IPS-18a (cell line): ENCODE measurements around the gene MCF2L2.
A peak's percentile ranks its signal among the peaks of the same experiment; 100 is the strongest.
"Not testable (repeated sequence)": the region's sequence is repeated elsewhere in the genome, so short reads cannot be mapped to it uniquely, and the experiment has no call there.

ENCODE experiments used
- H3K27ac ChIP-seq: one replicate; pipeline ENCODE4 v1.5.1; 2013; ENCODE audit warnings: low read length
- H3K27me3 ChIP-seq: one replicate; pipeline ENCODE4 v1.6.1; 2013; ENCODE audit warnings: mild to moderate bottlenecking, low read length; ENCODE audit not compliant: control insufficient read depth, insufficient read depth
- H3K36me3 ChIP-seq: one replicate; pipeline ENCODE4 v1.6.1; 2013; ENCODE audit warnings: low read depth, low read length; ENCODE audit not compliant: control insufficient read depth
- H3K4me1 ChIP-seq: one replicate; pipeline ENCODE4 v1.6.1; 2013; ENCODE audit warnings: low read depth, low read length; ENCODE audit not compliant: control insufficient read depth
- H3K4me3 ChIP-seq: one replicate; pipeline ENCODE4 v1.5.1; 2013; ENCODE audit warnings: low read length
- H3K9ac ChIP-seq: one replicate; pipeline ENCODE4 v1.6.1; 2013; ENCODE audit warnings: mild to moderate bottlenecking, low read length, moderate library complexity
- H3K9me3 ChIP-seq: one replicate; pipeline ENCODE4 v1.6.1; 2013; ENCODE audit warnings: low read depth, low read length; ENCODE audit not compliant: control insufficient read depth

Gene MCF2L2

GRCh38 chr3:183427196-183427875 lies 1.1 kb downstream of the MCF2L2 start:
- no peaks in the 10 kb centered on the region for H3K9me3 ChIP-seq
- H3K4me1 ChIP-seq: peaks cover 10% of the 10 kb centered on the region
- H3K36me3 ChIP-seq: no peaks in the 10 kb centered on the region
- peak overlapping the region; percentile 82 for H3K4me3 ChIP-seq
- H3K27me3 ChIP-seq: peaks cover 24% of the 10 kb centered on the region
- H3K27ac ChIP-seq: no peak overlapping the region
- H3K9ac ChIP-seq: peak overlapping the region; percentile 38

- H3K36me3 ChIP-seq, H3K4me1 ChIP-seq, H3K4me3 ChIP-seq, H3K9ac ChIP-seq, H3K27ac ChIP-seq, H3K9me3 ChIP-seq, H3K27me3 ChIP-seq: not testable (repeated sequence)
Measured at GRCh38 chr3:183418807-183419206, 9.6 kb downstream of the MCF2L2 start.

DNA sequence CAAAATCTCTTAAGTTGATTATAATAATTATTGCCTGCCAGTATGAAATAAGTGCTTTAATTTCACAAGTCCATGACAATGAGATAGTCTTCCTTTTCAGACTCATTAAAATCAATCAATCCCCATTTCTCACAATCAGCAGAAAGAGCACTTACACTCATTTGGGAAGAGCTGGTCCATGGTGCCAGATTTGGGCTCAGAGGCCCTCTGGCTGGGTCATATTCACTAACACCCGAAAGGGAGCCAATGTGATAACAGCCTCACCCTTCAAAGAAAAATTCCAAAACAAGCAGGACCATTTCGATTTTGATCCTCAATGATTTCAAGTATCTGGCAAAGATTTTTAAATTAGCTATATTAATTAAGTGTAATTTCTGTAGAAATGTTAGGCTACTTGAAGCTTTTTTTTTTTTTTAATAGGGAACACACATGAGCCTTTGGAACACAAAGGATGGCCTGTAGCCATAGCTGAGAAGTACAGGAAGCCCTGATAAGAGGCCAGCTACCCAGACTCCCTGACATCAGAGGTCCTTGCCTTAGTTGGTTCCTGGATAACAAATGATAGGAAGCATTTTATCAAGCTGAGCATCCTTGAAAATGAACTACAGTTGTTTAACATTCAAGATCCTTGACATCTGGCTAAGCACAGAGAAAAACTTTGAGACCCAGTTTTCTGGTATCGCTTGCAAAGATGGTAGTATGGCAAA lies 17.1 kb downstream of the MCF2L2 start:
- H3K27ac ChIP-seq: no peak overlapping the region
- H3K4me1 ChIP-seq: no peaks in the 10 kb centered on the region
- no peak overlapping the region for H3K4me3 ChIP-seq
- H3K9me3 ChIP-seq: no peaks in the 10 kb centered on the region
- H3K9ac ChIP-seq: no peak overlapping the region
- H3K36me3 ChIP-seq: no peaks in the 10 kb centered on the region
- no peaks in the 10 kb centered on the region for H3K27me3 ChIP-seq

- Histone ChIP-seq H3K9me3 (no peaks in the 10 kb centered on the region), H3K4me1 (no peaks in the 10 kb centered on the region), H3K27ac (no peak overlapping the region), H3K36me3 (no peaks in the 10 kb centered on the region), H3K4me3 (no peak overlapping the region), H3K9ac (no peak overlapping the region), H3K27me3 (no peaks in the 10 kb centered on the region)
Measured at GRCh38 chr3:183410759-183411158, 17.7 kb downstream of the MCF2L2 start.

GRCh38 chr3:183410280-183410679 lies 18.1 kb downstream of the MCF2L2 start:
- no peaks in the 10 kb centered on the region for H3K4me1 ChIP-seq
- H3K9ac ChIP-seq: no peak overlapping the region
- no peaks in the 10 kb centered on the region for H3K27me3 ChIP-seq
- no peaks in the 10 kb centered on the region for H3K36me3 ChIP-seq
- H3K9me3 ChIP-seq: no peaks in the 10 kb centered on the region
- H3K27ac ChIP-seq: no peak overlapping the region
- no peak overlapping the region for H3K4me3 ChIP-seq

DNA sequence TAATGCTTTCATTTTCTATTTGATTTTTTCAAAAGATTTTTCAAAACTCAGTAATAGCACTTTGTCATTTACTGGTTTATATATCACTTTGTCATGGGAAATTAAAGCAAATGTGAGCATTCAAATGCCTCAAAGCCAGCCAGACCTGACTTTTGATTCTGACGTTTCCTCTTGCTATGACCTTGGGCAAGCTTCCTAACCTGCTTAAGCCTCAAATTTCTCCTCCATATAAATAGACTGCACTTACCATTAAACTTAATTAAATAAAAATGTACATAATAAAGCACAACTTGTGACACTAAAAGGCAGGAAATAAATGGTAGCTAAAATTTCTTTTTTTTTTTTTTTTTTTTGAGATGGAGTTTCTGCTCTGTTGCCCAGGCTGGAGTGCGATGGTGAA lies 19.2 kb downstream of the MCF2L2 start:
- no peaks in the 10 kb centered on the region for H3K4me1 ChIP-seq
- no peak overlapping the region for H3K9ac ChIP-seq
- no peak overlapping the region for H3K27ac ChIP-seq
- no peaks in the 10 kb centered on the region for H3K36me3 ChIP-seq
- no peak overlapping the region for H3K4me3 ChIP-seq
- H3K27me3 ChIP-seq: no peaks in the 10 kb centered on the region
- no peaks in the 10 kb centered on the region for H3K9me3 ChIP-seq

- Histone ChIP-seq H3K27me3 (no peaks in the 10 kb centered on the region), H3K9ac (no peak overlapping the region), H3K36me3 (no peaks in the 10 kb centered on the region), H3K9me3 (no peaks in the 10 kb centered on the region), H3K27ac (no peak overlapping the region), H3K4me1 (no peaks in the 10 kb centered on the region), H3K4me3 (no peak overlapping the region)
Measured at GRCh38 chr3:183401678-183402077, 26.7 kb downstream of the MCF2L2 start.

- H3K4me3 ChIP-seq: no peak overlapping the region
Measured at GRCh38 chr3:183400352-183400751, 28.1 kb downstream of the MCF2L2 start.

DNA sequence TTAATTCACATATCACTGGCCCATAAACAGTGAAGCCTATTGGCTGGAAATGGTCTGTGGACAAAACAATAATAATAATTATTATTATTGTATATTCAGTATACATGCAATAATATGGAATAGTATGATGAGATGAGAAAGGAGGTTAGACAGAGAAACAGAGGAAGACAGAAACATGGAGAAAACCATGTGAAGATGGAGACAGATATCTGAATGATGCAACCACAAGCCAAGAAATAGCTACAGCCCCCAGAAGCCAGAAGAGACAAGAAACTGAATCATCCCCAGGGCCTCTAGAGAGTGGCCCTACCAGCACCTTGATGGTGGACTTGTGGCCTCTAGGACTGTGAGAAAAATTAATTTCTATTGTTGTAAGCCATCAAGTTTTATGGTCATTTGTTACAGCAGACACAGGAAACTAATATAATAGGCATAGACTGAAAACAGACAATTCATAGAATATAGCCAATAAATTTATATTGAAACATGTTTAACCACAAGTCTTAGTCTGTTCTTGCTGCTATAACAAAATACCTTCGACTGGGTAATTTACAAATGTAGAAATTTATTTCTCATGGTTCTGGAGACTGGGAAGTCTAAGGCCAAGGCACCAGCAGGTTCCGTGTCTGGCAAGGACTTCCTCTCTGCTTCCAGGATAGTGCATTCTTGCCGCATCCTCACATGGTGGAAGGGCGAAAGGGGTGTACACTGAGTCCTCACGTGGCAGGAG lies 31.6 kb downstream of the MCF2L2 start:
- no peaks in the 10 kb centered on the region for H3K36me3 ChIP-seq
- H3K27me3 ChIP-seq: no peaks in the 10 kb centered on the region
- no peaks in the 10 kb centered on the region for H3K9me3 ChIP-seq
- no peak overlapping the region for H3K4me3 ChIP-seq
- peaks cover 3% of the 10 kb centered on the region for H3K4me1 ChIP-seq
- H3K9ac ChIP-seq: no peak overlapping the region
- no peak overlapping the region for H3K27ac ChIP-seq

More at GRCh38 chr3:183400352-183400751, 28.1 kb downstream of the MCF2L2 start:
- no peaks in the 10 kb centered on the region for H3K27me3 ChIP-seq
- H3K27ac ChIP-seq: no peak overlapping the region
- no peaks in the 10 kb centered on the region for H3K4me1 ChIP-seq
- H3K36me3 ChIP-seq: no peaks in the 10 kb centered on the region
- no peak overlapping the region for H3K9ac ChIP-seq
- H3K9me3 ChIP-seq: no peaks in the 10 kb centered on the region

DNA sequence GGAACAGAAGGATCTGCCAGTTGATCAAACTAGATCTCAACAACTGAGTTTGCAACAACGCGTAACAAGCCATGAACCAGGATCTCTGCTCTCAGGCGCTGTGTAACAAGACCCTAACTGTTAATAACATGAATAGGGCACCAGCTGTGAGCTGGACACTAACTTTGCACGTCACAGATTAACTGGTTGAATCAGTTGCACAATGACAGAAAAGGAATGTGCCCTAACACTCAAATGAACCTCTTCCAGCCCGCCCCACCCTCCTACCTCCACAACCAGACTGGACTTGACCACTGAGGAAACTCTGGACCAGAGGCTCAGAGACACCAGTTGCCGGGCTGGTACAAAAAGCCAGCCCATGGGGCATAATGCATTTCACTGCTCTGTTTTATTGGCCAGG lies 34.3 kb downstream of the MCF2L2 start:
- H3K4me3 ChIP-seq: no peak overlapping the region
- H3K9ac ChIP-seq: no peak overlapping the region
- peaks cover 3% of the 10 kb centered on the region for H3K4me1 ChIP-seq
- no peak overlapping the region for H3K27ac ChIP-seq
- no peaks in the 10 kb centered on the region for H3K36me3 ChIP-seq
- H3K9me3 ChIP-seq: no peaks in the 10 kb centered on the region
- H3K27me3 ChIP-seq: no peaks in the 10 kb centered on the region

DNA sequence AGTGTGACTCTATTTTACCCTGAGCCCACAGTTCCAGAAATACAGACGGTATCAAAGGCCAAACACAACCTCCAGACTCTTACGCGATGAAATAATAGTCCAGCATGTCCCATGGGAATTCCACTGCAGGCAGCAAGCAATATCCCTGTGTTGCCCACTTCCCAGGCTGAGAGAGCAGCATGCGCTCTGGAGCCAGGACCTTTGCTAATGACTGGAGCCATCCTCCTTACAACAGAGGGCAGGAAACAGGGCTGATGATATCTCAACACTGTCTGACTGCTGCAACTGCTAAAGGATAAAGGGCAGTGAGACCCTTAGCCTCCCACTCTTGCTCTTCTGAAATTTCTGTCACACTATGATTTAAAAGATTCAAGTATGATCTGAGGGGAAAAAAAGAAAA lies 34.8 kb downstream of the MCF2L2 start:
- no peak overlapping the region for H3K27ac ChIP-seq
- no peaks in the 10 kb centered on the region for H3K36me3 ChIP-seq
- H3K4me1 ChIP-seq: peaks cover 3% of the 10 kb centered on the region
- H3K4me3 ChIP-seq: no peak overlapping the region
- no peak overlapping the region for H3K9ac ChIP-seq
- H3K9me3 ChIP-seq: no peaks in the 10 kb centered on the region
- no peaks in the 10 kb centered on the region for H3K27me3 ChIP-seq
